Adrenal gland (tissue), 5 donors: Measurements from ENCODE around the gene PAX5.

ENCODE experiments used
- CTCF ChIP-seq, 6 experiments: fragments of 450-650 bp in 4 of 6; fragments of 200-600 bp in 2 of 6; sonication (generic) in 1 of 6; IDR thresholded peaks; 1 replicate in 5 of 6; 2 replicates in 1 of 6; pipeline versions ENCODE4 v1.5.1 to v1.8.0; 2016 to 2021; ENCODE audit warnings: antibody characterized with exemption in 6 of 6, mild to moderate bottlenecking in 2 of 6, moderate library complexity in 1 of 6
- POLR2A ChIP-seq, 2 donors: fragments of 450-650 bp; IDR thresholded peaks; one replicate each; pipeline ENCODE4 v1.6.1; 2017; ENCODE audit warnings: antibody characterized with exemption in 2 of 2, mild to moderate bottlenecking in 2 of 2, moderate library complexity in 1 of 2
- donor health status: DM: no; HTN: no; CAD: no.

GRCh38 chr9:36948051-36948450 lies 86.0 kb downstream of the PAX5 start:
- TF ChIP-seq CTCF (IDR thresholded peaks at IDR 0.05) (no peak), POLR2A (IDR thresholded peaks at IDR 0.05) (no peak)
